Measurements from ENCODE around the gene ABHD17A. TPM values are rescaled to one million over a fixed set of nuclear protein-coding genes. Genes with fewer than 3 reads are reported as not detected.

ABHD17A gene
- total and polyA plus RNA-seq, 2 of the 8 experiments (the other 6 are each of a cell fraction or from before 2014, with no cell fraction given) = 41.2 to 87.4 TPM

DNA sequence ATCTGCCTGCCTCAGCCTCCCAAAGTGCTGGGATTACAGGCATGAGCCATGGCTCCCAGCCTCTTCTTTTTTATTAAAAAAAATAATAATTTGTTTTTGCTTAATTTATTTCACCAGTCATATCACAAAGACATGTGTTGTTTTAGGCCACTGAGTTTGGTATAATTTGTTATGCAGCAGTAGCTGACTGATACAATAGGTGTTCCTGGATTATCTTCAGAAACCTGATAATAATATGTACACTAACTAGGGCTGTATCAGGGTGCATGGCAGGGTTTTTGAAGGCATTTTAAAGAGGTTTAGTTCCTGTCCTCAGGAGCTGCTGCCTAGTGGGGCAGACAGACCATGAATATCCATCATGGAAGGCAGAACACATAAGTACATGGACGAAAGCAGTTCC is 46.1 kb upstream of the ABHD17A start:
- H3K27me3 ChIP-seq (replicated peaks in 1 of 4; ENCODE audit: control insufficient read depth in 3 of 4, extremely low read depth in 1 of 4, insufficient read depth in 3 of 4, low read length in 3 of 4) = no peaks in the 10 kb centered on the region; a peak in 1 of 7 replicates
- no peak overlapping the region for H2AFZ ChIP-seq (ENCODE audit: low read length)
- H3K4me2 ChIP-seq (ENCODE audit: insufficient read depth in 1 of 2, low read depth in 2 of 2, low read length in 2 of 2) = no peak overlapping the region
- TF ChIP-seq KDM1A (IDR thresholded peaks at IDR 0.05; ENCODE audit: borderline replicate concordance, low read length) (no peak), SIRT6 (IDR thresholded peaks at IDR 0.05; ENCODE audit: low read length) (no peak)
- no peaks in the 10 kb centered on the region for H3K79me1 ChIP-seq (ENCODE audit: low read depth, low read length)
- peaks cover 6% of the 10 kb centered on the region; the same call in 1 of the 2 replicates for H3K23me2 ChIP-seq (ENCODE audit: low read depth, low read length)
- no peak overlapping the region for H3K18ac ChIP-seq (ENCODE audit: extremely low read depth, low read length)
- no peaks in the 10 kb centered on the region for H3K36me3 ChIP-seq (ENCODE audit: control insufficient read depth in 2 of 4, insufficient read depth in 4 of 4, low read length in 3 of 4)
- no peak overlapping the region for H2BK12ac ChIP-seq (ENCODE audit: low read depth, low read length)
- DNase-seq (ENCODE audit: low read depth in 1 of 2, low spot score in 2 of 2) (no peak), FAIRE-seq (no peak)
- no peak overlapping the region for H3K4me3 ChIP-seq (ENCODE audit: extremely low read depth in 1 of 4, insufficient read depth in 2 of 4, low read depth in 3 of 4, low read length in 4 of 4)
- H2BK15ac ChIP-seq (ENCODE audit: low read length) = no peak overlapping the region
- ChIA-PET CTCF (ENCODE audit: partially characterized antibody) (interaction anchor here (0.6 to 3.0 kb wide), 7 partner anchors 14 to 386 kb away, joined by 3 to 16 read pairs (median 4); no protein-coding TSS in a partner anchor), POLR2A (ENCODE audit: partially characterized antibody) (interaction anchor here (0.7 kb wide), 1 partner anchor 37 kb away, joined by 3 read pairs; no protein-coding TSS in a partner anchor)
- H4K91ac ChIP-seq (replicated peaks; ENCODE audit: insufficient read length, low read length) = no peak overlapping the region
- peaks cover 3 to 9% of the 10 kb centered on the region in 2 experiments; a peak in 2 of 4 replicates for H3K9me3 ChIP-seq (ENCODE audit: insufficient read depth in 2 of 2, low read depth in 1 of 2, low read length in 1 of 2)
- no peak overlapping the region for H3K56ac ChIP-seq (replicated peaks; ENCODE audit: insufficient read length, low read depth, low read length)
- no peak overlapping the region for H2BK120ac ChIP-seq (replicated peaks; ENCODE audit: low read depth, low read length)
- H4K5ac ChIP-seq (ENCODE audit: insufficient read length, low read depth, low read length) = no peak overlapping the region
- no peaks in the 10 kb centered on the region for H4K20me1 ChIP-seq (replicated peaks in 1 of 2; ENCODE audit: control insufficient read depth in 1 of 2, insufficient read depth in 2 of 2, low read length in 2 of 2)
- H3K23ac ChIP-seq (ENCODE audit: insufficient read length) = no peak overlapping the region
- no peak overlapping the region for H2BK20ac ChIP-seq (ENCODE audit: low read length)
- 95% methylated on average over 1 of the region's 1 CpG; no CpG with 5 or more reads in 1 of the 2 experiments for WGBS, 2 experiments (ENCODE audit: extremely low coverage in 1 of 2, insufficient coverage in 1 of 2, insufficient read length in 1 of 2, insufficient replicate concordance in 2 of 2, low coverage in 1 of 2, low lambda C conversion rate in 2 of 2, missing lambda C conversion rate in 1 of 2)
- H3K4me1 ChIP-seq (replicated peaks in 1 of 4; ENCODE audit: control insufficient read depth in 3 of 4, insufficient read depth in 4 of 4, low read length in 3 of 4) = peaks cover 0 to 6% (median 4%) of the 10 kb centered on the region in 4 experiments; a peak in 4 of 7 replicates
- H2AK5ac ChIP-seq (ENCODE audit: low read depth, low read length) = no peak overlapping the region
- no peak overlapping the region for H3K9ac ChIP-seq (replicated peaks in 1 of 4; ENCODE audit: extremely low read depth in 1 of 4, low read depth in 3 of 4, low read length in 3 of 4)
- no peak overlapping the region for H3K14ac ChIP-seq (ENCODE audit: insufficient read length)
- no peak overlapping the region for H3K4ac ChIP-seq (replicated peaks; ENCODE audit: insufficient read length, low read depth, low read length)
- H3K79me2 ChIP-seq (ENCODE audit: control insufficient read depth in 1 of 2, insufficient read depth in 2 of 2, low read length in 2 of 2) = no peaks in the 10 kb centered on the region
- H3K27ac ChIP-seq (ENCODE audit: low read depth, low read length) = no peak overlapping the region
- no peak overlapping the region for H2BK5ac ChIP-seq (ENCODE audit: low read depth, low read length)
- no peak overlapping the region for H4K8ac ChIP-seq (ENCODE audit: extremely low read depth, insufficient read depth, low read length)
